Left kidney (tissue), 2 donors: ENCODE results near the gene SIGLEC8. TPM values are rescaled to one million over a fixed set of nuclear protein-coding genes. Genes with fewer than 3 reads are reported as not detected.
A peak's percentile ranks its signal among the peaks of the same experiment; 100 is the strongest.
"Not testable (repeated sequence)": the region's sequence is repeated elsewhere in the genome, so short reads cannot be mapped to it uniquely, and the experiment has no call there.

Source experiments
- DNase-seq: peaks from one replicate; pipeline ENCODE4 v3.0.0-alpha.2; 2013
- polyA plus RNA-seq: library from polyadenylated mRNA; unstranded; fragments of 120-200 nt; gene quantifications from one replicate; pipeline ENCODE4 v1.2.1, GENCODE V29; 2013; ENCODE audit not compliant: insufficient read length

SIGLEC8 gene
- polyA plus RNA-seq, 1 donor, result 0.07 TPM

- not testable (repeated sequence) for DNase-seq
Measured at GRCh38 chr19:51447510-51447909, 10.7 kb downstream of the SIGLEC8 start.

GRCh38 chr19:51441410-51442390, 16.6 kb downstream of the SIGLEC8 start:
- DNase-seq, result no peak

- no peak for DNase-seq
Measured at GRCh38 chr19:51440846-51441409, 17.3 kb downstream of the SIGLEC8 start.

- DNase-seq, result no peak
Measured at GRCh38 chr19:51440052-51440451, 18.2 kb downstream of the SIGLEC8 start.

- no peak for DNase-seq
Measured at GRCh38 chr19:51439021-51439465, 19.2 kb downstream of the SIGLEC8 start.

- no peak for DNase-seq
Measured at GRCh38 chr19:51434456-51434855, 23.8 kb downstream of the SIGLEC8 start.

- no peak for DNase-seq
Measured at GRCh38 chr19:51433043-51433442, 25.2 kb downstream of the SIGLEC8 start.

GRCh38 chr19:51431124-51431523, 27.1 kb downstream of the SIGLEC8 start:
- DNase-seq, result no peak

GRCh38 chr19:51430221-51430620, 28.0 kb downstream of the SIGLEC8 start:
- no peak for DNase-seq

- DNase-seq, result no peak
Measured at GRCh38 chr19:51427201-51427600, 31.1 kb downstream of the SIGLEC8 start.

GRCh38 chr19:51422053-51422448, 36.2 kb downstream of the SIGLEC8 start:
- DNase-seq, result peak; percentile 84

- no peak for DNase-seq
Measured at GRCh38 chr19:51421229-51422052, 36.8 kb downstream of the SIGLEC8 start.

GRCh38 chr19:51420511-51420910, 37.7 kb downstream of the SIGLEC8 start:
- DNase-seq, result not testable (repeated sequence)

- no peak for DNase-seq
Measured at GRCh38 chr19:51418707-51419106, 39.5 kb downstream of the SIGLEC8 start.

- DNase-seq, result no peak
Measured at GRCh38 chr19:51417810-51418157, 40.5 kb downstream of the SIGLEC8 start.

- no peak for DNase-seq
Measured at GRCh38 chr19:51417107-51417809, 41.0 kb downstream of the SIGLEC8 start, which contains the start of gene SIGLEC10. TSS of gene SIGLEC10 (minus strand) at chr19:51417642. CDS start at chr19:51417581, 61 bp downstream.

GRCh38 chr19:51416422-51416821, 41.8 kb downstream of the SIGLEC8 start:
- not testable (repeated sequence) for DNase-seq

GRCh38 chr19:51415187-51415586, 43.1 kb downstream of the SIGLEC8 start:
- no peak for DNase-seq

GRCh38 chr19:51410950-51411748, 47.1 kb downstream of the SIGLEC8 start:
- no peak for DNase-seq

GRCh38 chr19:51407511-51408131, 50.6 kb downstream of the SIGLEC8 start:
- no peak for DNase-seq
